Left lung (tissue), 10 donors: ENCODE measurements around the gene ZNF536. TPM values are rescaled to one million over a fixed set of nuclear protein-coding genes. Genes with fewer than 3 reads are reported as not detected.

Experiments used
- ATAC-seq: fragments of 200-7000 bp; cut with Tn5 transposase; one replicate; pipeline ENCODE4 v1.9.1; 2020; ENCODE audit warnings: moderate library complexity
- DNase-seq, 4 donors: peaks; one replicate each; pipeline ENCODE4 v3.0.0-alpha.2; 2013 to 2020
- H3K27ac ChIP-seq, 2 donors: fragments of 200-600 bp; sonication (generic) in 1 of 2; one replicate each; pipeline versions ENCODE4 v1.5.0 to v1.8.0; 2020 to 2021
- H3K27me3 ChIP-seq, 2 donors: fragments of 200-600 bp; sonication (generic) in 1 of 2; one replicate each; pipeline versions ENCODE4 v1.5.0 to v1.8.0; 2020 to 2021
- H3K36me3 ChIP-seq, 2 donors: fragments of 200-600 bp; sonication (generic) in 1 of 2; one replicate each; pipeline versions ENCODE4 v1.5.0 to v1.8.0; 2020 to 2021
- H3K4me1 ChIP-seq, 2 donors: fragments of 200-600 bp; one replicate each; pipeline ENCODE4 v1.8.0; 2021
- H3K4me3 ChIP-seq, 2 donors: fragments of 200-600 bp; sonication (generic) in 1 of 2; one replicate each; pipeline versions ENCODE4 v1.5.0 to v1.8.0; 2020 to 2021; ENCODE audit warnings: mild to moderate bottlenecking in 1 of 2
- H3K9me3 ChIP-seq, 2 donors: fragments of 200-600 bp; sonication (generic) in 1 of 2; one replicate each; pipeline versions ENCODE4 v1.5.0 to v1.8.0; 2020 to 2021
- intact Hi-C, 2 donors: fragments of 100-400 bp; cut with DNase I; formaldehyde crosslinking; loops; one replicate each; pipeline versions ENCODE4 v1.11.2 to v1.14.2; 2022
- polyA plus RNA-seq, 6 donors: library from polyadenylated mRNA; unstranded; fragments of 120-200 nt; gene quantifications; one replicate each; pipeline ENCODE4 v1.2.1, GENCODE V29; 2013; ENCODE audit not compliant: insufficient read length in 6 of 6
- total RNA-seq, 2 donors: library from RNA; stranded (reverse); fragmentation: NEBNext Ultra II Directional; extraction: Animal tissue kit (Norgen Biotek cat#: 25700); gene quantifications; one replicate each; pipeline ENCODE4 v1.2.1, GENCODE V29; 2021
- TF ChIP-seq, protein P1 (sequence below), 2 donors: fragments of 200-600 bp; sonication (generic) in 1 of 2; IDR thresholded peaks; one replicate each; pipeline versions ENCODE4 v1.5.0 to v1.8.0; 2021; ENCODE audit warnings: antibody characterized with exemption in 2 of 2
- donor health status: DM: no; HTN: yes; CAD: no.
- donor health status: DM: no; HTN: no; CAD: no.

ZNF536 gene
- total and polyA plus RNA-seq, 8 donors = 0.50 to 6.5 (median 3.6) TPM

GRCh38 chr19:30355586-30355985 lies 16.6 kb upstream of the ZNF536 start:
- DNase-seq = no peak
- H3K4me3 ChIP-seq = no peak overlapping the region
- TF ChIP-seq, protein P1, sequence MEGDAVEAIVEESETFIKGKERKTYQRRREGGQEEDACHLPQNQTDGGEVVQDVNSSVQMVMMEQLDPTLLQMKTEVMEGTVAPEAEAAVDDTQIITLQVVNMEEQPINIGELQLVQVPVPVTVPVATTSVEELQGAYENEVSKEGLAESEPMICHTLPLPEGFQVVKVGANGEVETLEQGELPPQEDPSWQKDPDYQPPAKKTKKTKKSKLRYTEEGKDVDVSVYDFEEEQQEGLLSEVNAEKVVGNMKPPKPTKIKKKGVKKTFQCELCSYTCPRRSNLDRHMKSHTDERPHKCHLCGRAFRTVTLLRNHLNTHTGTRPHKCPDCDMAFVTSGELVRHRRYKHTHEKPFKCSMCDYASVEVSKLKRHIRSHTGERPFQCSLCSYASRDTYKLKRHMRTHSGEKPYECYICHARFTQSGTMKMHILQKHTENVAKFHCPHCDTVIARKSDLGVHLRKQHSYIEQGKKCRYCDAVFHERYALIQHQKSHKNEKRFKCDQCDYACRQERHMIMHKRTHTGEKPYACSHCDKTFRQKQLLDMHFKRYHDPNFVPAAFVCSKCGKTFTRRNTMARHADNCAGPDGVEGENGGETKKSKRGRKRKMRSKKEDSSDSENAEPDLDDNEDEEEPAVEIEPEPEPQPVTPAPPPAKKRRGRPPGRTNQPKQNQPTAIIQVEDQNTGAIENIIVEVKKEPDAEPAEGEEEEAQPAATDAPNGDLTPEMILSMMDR (IDR thresholded peaks at IDR 0.05) = no peak

DNA sequence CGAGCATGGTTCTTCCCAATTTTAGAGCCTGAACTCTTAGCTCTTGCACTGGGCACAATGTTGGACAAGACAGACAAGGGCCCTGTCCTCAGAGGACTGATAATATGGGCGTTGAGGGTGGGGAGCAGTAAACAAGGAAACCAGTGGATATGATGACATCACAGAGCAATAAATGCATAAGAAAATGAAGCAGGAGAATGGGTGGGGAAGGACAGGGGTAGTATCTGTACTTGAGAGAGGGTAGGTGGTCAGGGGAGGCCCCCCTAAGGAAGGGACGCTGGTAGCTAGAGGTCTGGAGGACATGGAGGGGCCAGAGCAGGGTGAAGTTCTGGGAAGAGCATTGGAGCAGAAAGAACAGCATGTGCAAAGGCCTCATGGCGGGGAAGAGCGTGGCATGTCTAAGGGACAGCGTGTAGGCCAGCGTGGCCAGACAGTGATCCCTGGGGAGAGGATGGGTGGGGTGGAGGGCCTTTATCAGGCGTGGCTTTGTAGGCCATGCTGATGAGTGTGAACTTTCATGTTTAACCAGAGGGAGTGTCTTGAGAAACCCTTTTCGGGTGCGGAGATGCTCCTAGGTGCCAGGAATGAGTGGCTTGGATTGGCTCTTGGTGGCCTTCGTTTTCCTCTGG lies 15.1 kb upstream of the ZNF536 start:
- ATAC-seq (no peak), DNase-seq (no peak)
- Histone ChIP-seq H3K27ac (no peak overlapping the region), H3K27me3 (peaks cover 0 to 33% of the 10 kb centered on the region in 2 donors), H3K36me3 (no peaks in the 10 kb centered on the region), H3K4me3 (no peak overlapping the region), H3K9me3 (no peaks in the 10 kb centered on the region), H3K4me1 (no peaks in the 10 kb centered on the region)
- TF ChIP-seq, protein P1 (IDR thresholded peaks at IDR 0.05) = no peak
- intact Hi-C loops = no loop called here

More at GRCh38 chr19:30355586-30355985, 16.6 kb upstream of the ZNF536 start:
- intact Hi-C loops = no loop called here
- Histone ChIP-seq H3K36me3 (no peaks in the 10 kb centered on the region), H3K9me3 (no peaks in the 10 kb centered on the region), H3K27me3 (peaks cover 0 to 18% of the 10 kb centered on the region in 2 donors), H3K27ac (no peak overlapping the region), H3K4me1 (no peaks in the 10 kb centered on the region)
- no peak for ATAC-seq

- no peaks in the 10 kb centered on the region for H3K36me3 ChIP-seq
- H3K9me3 ChIP-seq = no peaks in the 10 kb centered on the region
- TF ChIP-seq, protein P1 (IDR thresholded peaks at IDR 0.05) = no peak
- H3K27me3 ChIP-seq = peaks cover 0 to 34% of the 10 kb centered on the region in 2 donors
- ATAC-seq = no peak
- H3K4me3 ChIP-seq = no peak overlapping the region
- no peak for DNase-seq
- H3K27ac ChIP-seq = no peak overlapping the region
- intact Hi-C loops = no loop called here
- no peaks in the 10 kb centered on the region for H3K4me1 ChIP-seq
Measured at GRCh38 chr19:30357580-30357954, 14.6 kb upstream of the ZNF536 start.

DNA sequence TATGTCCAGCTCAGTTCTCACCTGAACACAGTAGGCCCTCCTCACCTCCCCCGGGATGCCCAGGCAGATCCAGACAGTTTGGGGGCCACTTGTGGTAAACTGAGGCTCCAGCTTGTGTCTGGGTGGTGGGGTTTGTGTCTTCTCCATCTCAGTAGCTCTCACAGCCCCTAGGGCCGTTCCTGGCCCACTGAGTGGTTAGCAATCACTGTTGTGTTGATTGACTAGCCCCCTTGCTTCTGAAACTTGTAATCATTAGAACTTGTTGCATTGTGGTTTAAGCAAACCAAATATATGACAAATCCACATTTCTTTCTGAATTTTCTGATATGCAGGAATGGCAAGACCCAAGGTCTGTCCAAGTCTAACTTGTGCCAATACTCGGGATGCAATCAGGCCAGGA lies 13.9 kb upstream of the ZNF536 start:
- no peak for DNase-seq
- intact Hi-C loops = no loop called here
- TF ChIP-seq, protein P1 (IDR thresholded peaks at IDR 0.05) = no peak

GRCh38 chr19:30358821-30359580 lies 13.2 kb upstream of the ZNF536 start:
- DNase-seq = no peak
- intact Hi-C loops = no loop called here
- Histone ChIP-seq H3K36me3 (no peaks in the 10 kb centered on the region), H3K27me3 (peaks cover 0 to 34% of the 10 kb centered on the region in 2 donors), H3K9me3 (no peaks in the 10 kb centered on the region), H3K4me3 (no peak overlapping the region), H3K4me1 (no peaks in the 10 kb centered on the region), H3K27ac (no peak overlapping the region)
- TF ChIP-seq, protein P1 (IDR thresholded peaks at IDR 0.05) = no peak
- no peak for ATAC-seq

More for the DNA sequence above, 13.9 kb upstream of the ZNF536 start:
- Histone ChIP-seq H3K9me3 (no peaks in the 10 kb centered on the region), H3K27ac (no peak overlapping the region), H3K4me3 (no peak overlapping the region), H3K36me3 (no peaks in the 10 kb centered on the region), H3K4me1 (no peaks in the 10 kb centered on the region), H3K27me3 (peaks cover 0 to 34% of the 10 kb centered on the region in 2 donors)
- no peak for ATAC-seq
